Prostate gland (tissue), 2 donors: ENCODE data around the gene CS. TPM values are rescaled to one million over a fixed set of nuclear protein-coding genes. Genes with fewer than 3 reads are reported as not detected.
"Not testable (repeated sequence)": the region's sequence is repeated elsewhere in the genome, so short reads cannot be mapped to it uniquely, and the experiment has no call there.

Experiments used
- DNase-seq: peaks from one replicate; pipeline ENCODE4 v3.0.0-alpha.2; 2019; ENCODE audit warnings: low spot score
- H3K27ac ChIP-seq, 2 donors: fragments of 200-600 bp; sonication (generic); 2 replicates each; pipeline ENCODE4 v1.5.1; 2017 to 2019
- H3K27me3 ChIP-seq: fragments of 200-600 bp; sonication (generic); replicated peaks from 2 replicates; pipeline ENCODE4 v1.5.1; 2019; ENCODE audit not compliant: insufficient read depth
- H3K36me3 ChIP-seq, 2 donors: fragments of 200-600 bp; sonication (generic); 1 replicate in 1 of 2; 2 replicates in 1 of 2; pipeline versions ENCODE4 v1.5.1 to v1.8.1; 2017 to 2019
- H3K4me1 ChIP-seq: fragments of 200-600 bp; sonication (generic); replicated peaks from 2 replicates; pipeline ENCODE4 v1.5.1; 2019
- H3K4me3 ChIP-seq, 2 donors: fragments of 200-600 bp; sonication (generic); 2 replicates each; pipeline ENCODE4 v1.5.1; 2017 to 2019
- H3K9me3 ChIP-seq: fragments of 200-600 bp; sonication (generic); 2 replicates; pipeline ENCODE4 v1.5.1; 2017
- CTCF ChIP-seq, 4 experiments: fragments of 200-600 bp in 2 of 4; fragments of 450-650 bp in 2 of 4; sonication (generic) in 2 of 4; IDR thresholded peaks; 1 replicate in 3 of 4; 2 replicates in 1 of 4; pipeline ENCODE4 v1.5.1; 2016 to 2019; ENCODE audit warnings: antibody characterized with exemption in 4 of 4, mild to moderate bottlenecking in 2 of 4, moderate library complexity in 2 of 4
- POLR2A ChIP-seq: fragments of 450-650 bp; IDR thresholded peaks from one replicate; pipeline ENCODE4 v1.6.1; 2016; ENCODE audit warnings: antibody characterized with exemption, mild to moderate bottlenecking
- POLR2AphosphoS5 ChIP-seq: sonication (generic); formaldehyde crosslinking; IDR thresholded peaks from one replicate; pipeline ENCODE4 v1.6.1; 2017; ENCODE audit warnings: antibody characterized with exemption
- WGBS: methylation state at CpG from one replicate; pipeline ENCODE4 v1.1.5; 2018; 5-methylcytosine and 5-hydroxymethylcytosine counted together
- intact Hi-C: fragments of 100-400 bp; cut with DNase I; formaldehyde crosslinking; loops from one replicate; pipeline ENCODE4 v1.14.2; 2022
- total RNA-seq, 2 donors: library from RNA; depleted of rRNA; stranded (reverse); fragments of >200 nt; gene quantifications; one replicate each; pipeline ENCODE4 v1.1.0, GENCODE V29; 2016

CS gene
- total RNA-seq, 2 donors from 2014 or later: 106 to 110 TPM

GRCh38 chr12:56330936-56331490, 30.9 kb upstream of the CS start:
- DNase-seq: no peak
- Histone ChIP-seq H3K9me3 (no peaks in the 10 kb centered on the region), H3K27me3 (no peaks in the 10 kb centered on the region), H3K36me3 (no peaks in the 10 kb centered on the region), H3K27ac (no peak overlapping the region), H3K4me3 (no peak overlapping the region), H3K4me1 (no peaks in the 10 kb centered on the region)
- TF ChIP-seq POLR2AphosphoS5 (no peak), CTCF (IDR thresholded peaks at IDR 0.05) (no peak), POLR2A (no peak)
- WGBS: 97% methylated on average over 7 of the region's 7 CpGs
- intact Hi-C loops: no loop called here

GRCh38 chr12:56326533-56326932, 26.4 kb upstream of the CS start:
- intact Hi-C loops: no loop called here
- no peak overlapping the region for H3K27ac ChIP-seq
- no peaks in the 10 kb centered on the region for H3K9me3 ChIP-seq
- no peaks in the 10 kb centered on the region for H3K4me1 ChIP-seq
- H3K4me3 ChIP-seq: no peak overlapping the region
- H3K36me3 ChIP-seq: peaks cover 12 to 21% of the 10 kb centered on the region in 2 donors
- TF ChIP-seq POLR2A: no peak
- no peak for TF ChIP-seq CTCF (IDR thresholded peaks at IDR 0.05)
- 85% methylated on average over 6 of the region's 6 CpGs for WGBS
- H3K27me3 ChIP-seq: no peaks in the 10 kb centered on the region
- DNase-seq: no peak

- no peak for TF ChIP-seq POLR2AphosphoS5
- no peak for TF ChIP-seq POLR2A
- TF ChIP-seq CTCF (IDR thresholded peaks at IDR 0.05): no peak
- peaks cover 12 to 21% of the 10 kb centered on the region in 2 donors for H3K36me3 ChIP-seq
- intact Hi-C loops: no loop called here
- no peak overlapping the region for H3K4me3 ChIP-seq
- DNase-seq: no peak
- WGBS: 94% methylated on average over 8 of the region's 8 CpGs
- no peaks in the 10 kb centered on the region for H3K9me3 ChIP-seq
- H3K4me1 ChIP-seq: no peaks in the 10 kb centered on the region
- no peaks in the 10 kb centered on the region for H3K27me3 ChIP-seq
- no peak overlapping the region for H3K27ac ChIP-seq
Observed at GRCh38 chr12:56326126-56326525, 26.0 kb upstream of the CS start.

- H3K4me1 ChIP-seq: no peaks in the 10 kb centered on the region
- TF ChIP-seq POLR2A (no peak), POLR2AphosphoS5 (no peak), CTCF (IDR thresholded peaks at IDR 0.05) (no peak)
- H3K9me3 ChIP-seq: no peaks in the 10 kb centered on the region
- intact Hi-C loops: no loop called here
- H3K27me3 ChIP-seq: no peaks in the 10 kb centered on the region
- peaks cover 12 to 26% of the 10 kb centered on the region in 2 donors for H3K36me3 ChIP-seq
- 93% methylated on average over 6 of the region's 6 CpGs for WGBS
- H3K4me3 ChIP-seq: no peak overlapping the region
- H3K27ac ChIP-seq: no peak overlapping the region
- no peak for DNase-seq
Observed at GRCh38 chr12:56324206-56324605, 24.1 kb upstream of the CS start.

- peaks cover 12 to 26% of the 10 kb centered on the region in 2 donors for H3K36me3 ChIP-seq
- WGBS: 93% methylated on average over 8 of the region's 8 CpGs
- H3K27me3 ChIP-seq, H3K27ac ChIP-seq, H3K4me3 ChIP-seq, DNase-seq, H3K9me3 ChIP-seq, H3K4me1 ChIP-seq, intact Hi-C loops: not testable (repeated sequence)
Observed at GRCh38 chr12:56321610-56322009, 21.5 kb upstream of the CS start.
